GM12873 (cell line): ENCODE results near the gene FOXP1.

Experiments
- CTCF ChIP-seq: IDR thresholded peaks from 2 replicates; pipeline ENCODE4 v1.5.1; 2012; ENCODE audit warnings: low read depth, mild to moderate bottlenecking, moderate library complexity, low read length, control low read depth; ENCODE audit not compliant: insufficient read depth; ENCODE audit errors: missing control alignments

Gene FOXP1

GRCh38 chr3:71050166-71050537, 533.4 kb downstream of the FOXP1 start:
- TF ChIP-seq CTCF = no peak

- no peak for TF ChIP-seq CTCF
These were observed 534.6 kb downstream of the FOXP1 start for GRCh38 chr3:71048948-71049347.

GRCh38 chr3:71047616-71048531, 535.7 kb downstream of the FOXP1 start:
- no peak for TF ChIP-seq CTCF

- TF ChIP-seq CTCF = no peak
These were observed 536.7 kb downstream of the FOXP1 start for GRCh38 chr3:71046791-71047190.

GRCh38 chr3:71045917-71046282, 537.6 kb downstream of the FOXP1 start:
- TF ChIP-seq CTCF = no peak

- no peak for TF ChIP-seq CTCF
These were observed 538.2 kb downstream of the FOXP1 start for GRCh38 chr3:71045212-71045916.

GRCh38 chr3:71042759-71043158, 540.8 kb downstream of the FOXP1 start:
- no peak for TF ChIP-seq CTCF
